Endothelial cell of hepatic sinusoid (primary cell): ENCODE measurements around the gene TMED6.
"Not testable (repeated sequence)": the region's sequence is repeated elsewhere in the genome, so short reads cannot be mapped to it uniquely, and the experiment has no call there.

Experiments used
- in situ Hi-C: cut with HindIII; loops from 2 replicates; pipeline ENCODE4 v1.10.0; 2017; ENCODE audit warnings: low sequenced_read_pairs

Gene TMED6

GRCh38 chr16:69307856-69308255 lies 43.7 kb downstream of the TMED6 start:
- in situ Hi-C loops, result loop anchor here (10.0 kb wide), 1 partner anchor 173 kb away; the partner anchor contains the start of genes CHTF8 and UTP4

GRCh38 chr16:69307091-69307490 lies 44.5 kb downstream of the TMED6 start:
- in situ Hi-C loops, result loop anchor here (10.0 kb wide), 1 partner anchor 172 kb away; the partner anchor contains the start of genes CHTF8 and UTP4

GRCh38 chr16:69306031-69306430 lies 45.6 kb downstream of the TMED6 start:
- in situ Hi-C loops, result loop anchor here (10.0 kb wide), 1 partner anchor 171 kb away; the partner anchor contains the start of genes CHTF8 and UTP4

DNA sequence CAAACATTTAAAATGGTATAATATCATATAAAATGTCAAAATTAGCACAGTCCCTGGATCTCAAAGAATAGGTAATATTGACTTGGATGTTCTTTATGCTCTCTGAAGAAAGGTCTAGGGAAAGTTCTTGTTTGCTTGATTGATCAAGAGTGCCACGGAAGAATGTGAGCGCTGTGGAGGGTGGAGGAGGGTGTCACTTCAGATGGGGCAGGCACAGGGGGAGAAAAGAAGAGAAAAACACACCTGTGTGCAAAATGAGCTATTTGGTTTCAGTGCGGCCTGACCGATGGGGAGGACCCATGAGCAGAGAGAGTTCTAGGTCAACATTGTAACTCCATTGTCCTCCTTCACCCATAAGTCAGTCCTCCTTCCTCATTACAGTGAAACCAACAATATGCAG lies 49.3 kb downstream of the TMED6 start:
- in situ Hi-C loops, result loop anchor here (5.0 to 10.0 kb wide), 3 partner anchors 75 to 168 kb away; partner anchors contain the start of genes CHTF8 and UTP4

DNA sequence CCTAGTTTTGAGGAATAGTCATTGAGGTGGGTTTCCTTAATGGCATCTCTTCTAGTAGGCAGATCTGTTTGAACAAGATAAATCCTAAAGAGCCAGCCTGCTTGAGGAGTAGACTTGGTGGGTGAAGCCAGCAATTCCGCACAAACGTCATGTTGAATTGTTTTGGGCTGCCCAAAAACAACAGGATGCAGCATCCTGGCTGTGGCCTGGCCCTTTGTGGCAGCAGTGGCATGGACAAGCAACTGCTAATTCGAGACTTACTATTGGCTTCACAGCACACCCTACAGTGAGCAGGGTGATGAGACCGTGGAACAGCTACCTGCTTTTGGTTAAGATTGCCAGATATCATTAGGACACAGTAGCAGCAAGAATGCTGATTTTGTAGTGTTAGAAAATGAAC lies 49.7 kb downstream of the TMED6 start:
- in situ Hi-C loops, result loop anchor here (5.0 to 10.0 kb wide), 3 partner anchors 75 to 167 kb away; partner anchors contain the start of genes CHTF8 and UTP4

GRCh38 chr16:69301187-69301586 lies 50.4 kb downstream of the TMED6 start:
- in situ Hi-C loops, result loop anchor here (5.0 to 10.0 kb wide), 3 partner anchors 74 to 166 kb away; partner anchors contain the start of genes CHTF8 and UTP4

DNA sequence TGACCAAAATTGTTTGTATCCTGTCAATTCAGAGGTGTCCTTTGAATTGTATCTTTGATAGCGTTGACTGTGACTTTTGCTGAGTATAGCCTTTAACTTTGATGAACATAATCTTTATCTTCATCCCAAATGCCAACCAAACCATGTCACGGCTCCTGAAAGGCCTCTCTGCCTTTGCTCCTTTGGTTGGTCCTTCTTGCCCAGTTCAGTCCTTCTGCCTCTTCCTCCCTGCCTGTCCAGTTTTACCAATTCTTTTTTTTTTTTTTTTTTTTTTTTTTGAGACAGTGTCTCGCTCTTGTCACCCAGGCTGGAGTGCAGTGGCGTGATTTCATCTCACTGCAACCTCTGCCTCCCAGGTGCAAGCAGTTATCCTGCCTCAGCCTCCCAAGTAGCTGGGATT lies 53.3 kb downstream of the TMED6 start:
- in situ Hi-C loops, result no loop called here

- in situ Hi-C loops, result not testable (repeated sequence)
Measured at GRCh38 chr16:69296771-69297170, 54.8 kb downstream of the TMED6 start.

GRCh38 chr16:69294051-69294450 lies 57.5 kb downstream of the TMED6 start:
- in situ Hi-C loops, result no loop called here

GRCh38 chr16:69293401-69293800 lies 58.2 kb downstream of the TMED6 start:
- in situ Hi-C loops, result no loop called here
